Measurements from ENCODE around the gene PIK3CA.

Gene PIK3CA

GRCh38 chr3:179174898-179175297 is 26.7 kb downstream of the PIK3CA start:
- no peak for DNase-seq (ENCODE audit: extremely low read depth, low read depth)
- TF ChIP-seq, protein P1, sequence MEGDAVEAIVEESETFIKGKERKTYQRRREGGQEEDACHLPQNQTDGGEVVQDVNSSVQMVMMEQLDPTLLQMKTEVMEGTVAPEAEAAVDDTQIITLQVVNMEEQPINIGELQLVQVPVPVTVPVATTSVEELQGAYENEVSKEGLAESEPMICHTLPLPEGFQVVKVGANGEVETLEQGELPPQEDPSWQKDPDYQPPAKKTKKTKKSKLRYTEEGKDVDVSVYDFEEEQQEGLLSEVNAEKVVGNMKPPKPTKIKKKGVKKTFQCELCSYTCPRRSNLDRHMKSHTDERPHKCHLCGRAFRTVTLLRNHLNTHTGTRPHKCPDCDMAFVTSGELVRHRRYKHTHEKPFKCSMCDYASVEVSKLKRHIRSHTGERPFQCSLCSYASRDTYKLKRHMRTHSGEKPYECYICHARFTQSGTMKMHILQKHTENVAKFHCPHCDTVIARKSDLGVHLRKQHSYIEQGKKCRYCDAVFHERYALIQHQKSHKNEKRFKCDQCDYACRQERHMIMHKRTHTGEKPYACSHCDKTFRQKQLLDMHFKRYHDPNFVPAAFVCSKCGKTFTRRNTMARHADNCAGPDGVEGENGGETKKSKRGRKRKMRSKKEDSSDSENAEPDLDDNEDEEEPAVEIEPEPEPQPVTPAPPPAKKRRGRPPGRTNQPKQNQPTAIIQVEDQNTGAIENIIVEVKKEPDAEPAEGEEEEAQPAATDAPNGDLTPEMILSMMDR (IDR thresholded peaks at IDR 0.05; ENCODE audit: low read depth, low read length): no peak

- TF ChIP-seq, protein P1 (IDR thresholded peaks at IDR 0.05; ENCODE audit: low read depth, low read length): no peak
- DNase-seq (ENCODE audit: extremely low read depth, low read depth): no peak
Measured at GRCh38 chr3:179175358-179175757, 27.2 kb downstream of the PIK3CA start.

GRCh38 chr3:179177611-179178010 is 29.5 kb downstream of the PIK3CA start:
- DNase-seq (ENCODE audit: extremely low read depth, low read depth): no peak
- TF ChIP-seq, protein P1 (IDR thresholded peaks at IDR 0.05; ENCODE audit: low read depth, low read length): no peak

DNA sequence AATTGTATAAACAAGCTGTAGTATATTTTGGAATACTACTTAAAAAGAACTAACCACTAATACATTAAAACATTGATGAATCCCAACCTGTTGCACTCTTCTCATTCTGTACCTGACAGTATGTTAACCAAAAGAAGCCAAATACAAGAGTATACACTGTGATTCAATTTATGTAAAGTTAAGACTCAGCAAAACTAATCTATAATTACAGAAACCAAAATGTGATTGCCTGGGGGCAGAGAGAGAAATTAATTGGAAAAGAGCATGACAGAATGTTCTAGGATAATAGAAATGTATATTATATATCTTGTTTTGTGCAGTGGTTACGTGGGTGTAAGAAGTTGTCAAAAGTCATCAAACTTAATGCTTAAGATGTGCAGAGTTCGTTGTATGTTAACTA is 31.1 kb downstream of the PIK3CA start:
- DNase-seq (ENCODE audit: extremely low read depth, low read depth): no peak
- TF ChIP-seq, protein P1 (IDR thresholded peaks at IDR 0.05; ENCODE audit: low read depth, low read length): no peak

GRCh38 chr3:179179979-179180759 is 32.0 kb downstream of the PIK3CA start:
- DNase-seq (ENCODE audit: extremely low read depth, low read depth): no peak

GRCh38 chr3:179181021-179181472 is 32.9 kb downstream of the PIK3CA start:
- TF ChIP-seq, protein P1 (IDR thresholded peaks at IDR 0.05; ENCODE audit: low read depth, low read length): no peak

More at GRCh38 chr3:179179979-179180759, 32.0 kb downstream of the PIK3CA start:
- TF ChIP-seq, protein P1 (IDR thresholded peaks at IDR 0.05; ENCODE audit: low read depth, low read length): no peak

GRCh38 chr3:179181993-179182551 is 33.9 kb downstream of the PIK3CA start:
- DNase-seq (ENCODE audit: extremely low read depth, low read depth): no peak
- TF ChIP-seq, protein P1 (IDR thresholded peaks at IDR 0.05; ENCODE audit: low read depth, low read length): no peak

More at GRCh38 chr3:179181021-179181472, 32.9 kb downstream of the PIK3CA start:
- no peak for DNase-seq (ENCODE audit: extremely low read depth, low read depth)

Data from AG09319 (cell line).